GM21528 (cell line): ENCODE results near the gene GOLGA6L22.
"Not testable (repeated sequence)": the region's sequence is repeated elsewhere in the genome, so short reads cannot be mapped to it uniquely, and the experiment has no call there.

ENCODE experiments used
- ATAC-seq: cut with Tn5 transposase; IDR thresholded peaks from one replicate; pipeline ENCODE4 v1.9.1; 2021; ENCODE audit warnings: mild to moderate bottlenecking, moderate library complexity; ENCODE audit not compliant: unreplicated experiment, low FRiP score

Gene GOLGA6L22, protein sequence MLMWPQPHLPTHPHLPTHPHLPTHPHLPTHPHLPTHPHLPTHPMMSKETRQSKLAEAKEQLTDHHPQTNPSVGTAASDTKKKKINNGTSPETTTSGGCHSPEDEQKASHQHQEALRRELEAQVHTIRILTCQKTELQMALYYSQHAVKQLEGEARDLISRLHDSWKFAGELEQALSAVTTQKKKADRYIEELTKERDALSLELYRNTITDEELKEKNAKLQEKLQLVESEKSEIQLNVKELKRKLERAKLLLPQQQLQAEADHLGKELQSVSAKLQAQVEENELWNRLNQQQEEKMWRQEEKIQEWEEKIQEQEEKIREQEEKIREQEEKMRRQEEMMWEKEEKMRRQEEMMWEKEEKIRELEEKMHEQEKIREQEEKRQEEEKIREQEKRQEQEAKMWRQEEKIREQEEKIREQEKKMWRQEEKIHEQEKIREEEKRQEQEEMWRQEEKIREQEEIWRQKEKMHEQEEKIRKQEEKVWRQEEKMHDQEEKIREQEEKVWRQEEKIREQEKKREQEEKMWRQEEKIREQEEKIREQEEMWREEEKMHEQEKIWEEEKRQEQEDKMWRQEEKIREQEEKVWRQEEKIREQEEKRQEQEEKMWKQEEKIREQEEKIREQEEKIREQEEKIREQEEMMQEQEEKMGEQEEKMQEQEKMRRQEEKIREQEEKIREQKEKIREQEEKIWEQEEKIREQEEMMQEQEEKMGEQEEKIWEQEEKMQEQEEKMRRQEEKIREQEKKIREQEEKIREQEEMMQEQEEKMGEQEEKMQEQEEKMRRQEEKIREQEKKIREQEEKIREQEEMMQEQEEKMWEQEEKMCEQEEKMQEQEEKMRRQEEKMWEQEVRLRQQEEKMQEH

DNA sequence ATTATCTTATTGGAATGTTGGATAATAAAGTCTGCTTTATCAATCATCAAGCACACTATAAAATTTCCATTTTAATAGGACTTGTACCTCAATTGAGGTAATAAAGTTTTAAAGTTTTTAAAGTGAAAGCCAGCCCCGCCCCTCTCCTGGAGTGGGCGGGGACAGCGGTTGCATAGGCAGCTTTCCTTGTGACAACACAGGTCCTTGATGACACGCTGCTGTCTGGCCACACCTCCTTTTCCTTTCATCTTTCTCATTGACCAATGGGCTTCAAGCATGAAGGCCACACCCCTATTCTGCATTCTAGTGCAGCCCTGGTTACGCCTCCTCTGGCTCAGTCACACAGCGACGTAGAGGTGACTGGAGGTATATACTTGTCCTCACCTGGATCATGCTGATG, at the start of gene GOLGA6L22:
TSS of gene GOLGA6L22 (plus strand) at position 301 of the 400 bp plus-strand sequence. CDS start at position 392, 91 bp downstream.
- not testable (repeated sequence) for ATAC-seq

GRCh38 chr15:22417288-22417687, 41.4 kb upstream of the GOLGA6L22 start:
- not testable (repeated sequence) for ATAC-seq

DNA sequence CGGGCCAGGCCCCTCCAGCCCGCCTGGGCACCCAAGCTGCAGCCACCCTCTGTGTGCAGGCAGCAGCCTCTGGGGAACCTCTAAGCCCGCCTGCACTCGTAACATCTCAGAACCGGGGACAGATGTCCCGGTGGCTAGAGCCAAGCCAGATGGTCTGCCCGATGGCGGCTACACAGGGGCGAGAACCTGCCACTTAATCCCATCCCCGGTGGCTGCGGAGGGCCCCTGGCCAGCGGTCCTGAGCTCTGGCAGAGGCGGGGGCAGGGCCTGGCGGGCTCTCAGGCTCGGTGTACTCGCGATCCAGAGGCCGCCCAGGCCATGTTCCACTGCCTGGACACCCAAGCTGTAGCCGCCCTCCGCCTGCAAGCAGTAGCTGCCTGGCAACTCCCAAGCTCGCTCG, 40.9 kb upstream of the GOLGA6L22 start:
- ATAC-seq = not testable (repeated sequence)

DNA sequence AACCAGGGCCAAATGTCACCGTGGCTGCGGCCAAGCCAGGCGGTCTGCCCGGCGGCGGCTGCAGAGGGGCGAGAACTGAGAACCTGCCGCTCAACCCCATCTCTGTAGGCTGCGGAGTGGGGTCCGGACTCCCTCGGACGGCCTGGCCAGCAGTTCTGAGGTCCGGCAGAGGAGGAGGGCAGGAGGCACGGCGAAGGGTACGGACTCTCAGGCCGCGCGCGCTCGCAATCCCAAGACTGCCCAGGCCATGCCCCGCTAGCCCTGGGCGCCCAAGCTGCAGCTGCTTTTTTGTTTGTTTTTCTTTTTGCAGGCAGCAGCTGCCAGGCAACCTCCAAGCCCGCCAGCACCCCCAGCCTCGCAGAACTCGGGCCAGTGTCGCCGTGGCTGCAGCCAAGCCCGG, 40.5 kb upstream of the GOLGA6L22 start:
- not testable (repeated sequence) for ATAC-seq

GRCh38 chr15:22418666-22419065, 40.0 kb upstream of the GOLGA6L22 start:
- not testable (repeated sequence) for ATAC-seq

DNA sequence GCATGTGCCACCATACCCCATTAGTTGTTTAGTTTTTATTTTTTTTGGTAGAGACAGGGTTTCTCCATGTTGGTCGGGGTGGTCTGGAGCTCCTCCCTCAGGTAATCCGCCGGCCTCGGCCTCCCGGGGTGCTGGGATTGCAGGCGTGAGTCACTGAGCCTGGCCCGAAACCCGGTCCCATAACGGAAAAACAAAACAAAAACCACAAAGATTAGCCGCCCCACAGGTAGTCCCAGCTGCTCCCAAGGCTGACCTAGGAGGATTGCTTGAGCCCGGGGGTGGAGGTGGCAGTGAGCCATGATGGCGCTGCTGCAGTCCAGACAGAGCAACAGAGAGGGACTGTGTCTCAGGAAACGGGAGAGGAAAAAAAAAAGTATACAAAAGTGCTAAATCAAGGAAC, 38.4 kb upstream of the GOLGA6L22 start:
- not testable (repeated sequence) for ATAC-seq

DNA sequence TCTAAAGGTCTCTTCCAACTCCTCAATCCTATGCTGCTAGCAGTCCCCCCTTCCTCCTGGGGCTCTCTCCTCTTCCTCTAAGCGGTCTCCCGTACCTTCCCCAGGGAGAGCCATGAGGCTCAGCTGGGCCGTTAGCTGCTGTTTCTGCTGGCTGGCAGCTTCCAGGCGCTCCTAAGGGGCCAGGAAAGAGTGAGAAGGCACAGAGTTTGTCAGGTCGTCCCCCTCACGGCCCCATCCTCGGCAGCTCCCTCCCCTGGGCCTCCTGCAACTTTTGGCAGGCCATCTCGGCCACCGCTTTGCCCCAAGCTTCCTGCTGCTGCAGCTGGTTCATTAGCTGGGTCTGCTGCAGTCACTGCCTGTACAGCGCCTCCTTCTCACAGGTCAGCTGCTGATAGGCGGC, 29.3 kb upstream of the GOLGA6L22 start:
- ATAC-seq = not testable (repeated sequence)

- not testable (repeated sequence) for ATAC-seq
Observed at GRCh38 chr15:22431687-22432086, 27.0 kb upstream of the GOLGA6L22 start.

GRCh38 chr15:22494490-22495113, 35.9 kb downstream of the GOLGA6L22 start:
- ATAC-seq = not testable (repeated sequence)

- ATAC-seq = not testable (repeated sequence)
Observed at GRCh38 chr15:22497200-22497599, 38.5 kb downstream of the GOLGA6L22 start.

DNA sequence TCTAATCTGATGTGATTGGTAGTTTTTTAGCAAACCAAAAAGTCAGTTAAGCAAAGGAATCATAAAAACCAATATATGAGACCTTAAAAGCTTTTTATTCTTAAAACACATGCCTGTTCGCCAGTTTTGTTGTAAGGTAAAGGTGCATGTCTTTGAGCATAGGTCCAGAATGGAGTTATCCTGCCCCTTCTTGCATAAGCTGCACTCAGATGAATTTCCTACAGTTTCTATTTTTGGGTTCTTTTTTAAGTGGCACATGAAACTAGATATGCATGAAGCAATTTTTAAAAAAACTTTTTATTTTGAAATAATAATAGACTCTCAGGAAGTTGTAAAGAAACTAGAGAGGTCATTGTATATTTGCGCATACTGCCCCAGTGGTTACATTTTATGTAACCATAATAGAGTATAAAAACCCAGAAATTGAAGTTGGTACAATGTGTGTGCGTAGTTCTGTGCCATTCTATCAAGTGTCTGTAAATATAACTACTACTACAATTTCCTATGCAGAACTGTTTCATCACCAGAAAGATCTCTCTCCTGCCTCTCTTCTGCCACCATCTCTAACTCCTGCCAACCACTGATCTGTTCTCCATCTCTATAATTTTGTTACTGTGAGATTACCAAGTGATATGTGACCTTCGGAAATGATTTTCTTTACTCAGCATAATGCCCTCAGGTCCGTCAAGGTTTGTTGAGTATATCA, 39.7 kb downstream of the GOLGA6L22 start:
- ATAC-seq = not testable (repeated sequence)

DNA sequence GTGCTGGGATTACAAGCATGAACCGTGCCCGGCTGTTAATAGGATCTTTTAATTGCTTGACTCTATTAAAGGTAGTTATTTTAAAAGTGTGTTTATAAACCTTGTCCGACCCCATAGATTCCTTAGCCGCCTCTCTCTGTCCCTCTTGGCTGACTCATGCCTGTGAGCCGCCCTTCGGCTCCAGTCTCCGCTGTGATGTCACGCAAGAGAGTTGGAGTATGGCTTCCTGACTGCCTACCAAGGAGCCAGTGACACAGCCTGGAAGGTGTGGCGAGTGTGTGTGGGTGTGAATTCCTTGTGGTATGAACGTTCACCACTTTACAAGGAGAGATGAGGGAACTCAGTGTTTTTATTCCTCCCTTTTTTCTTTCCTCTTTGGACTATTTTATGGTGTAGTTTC, 43.6 kb downstream of the GOLGA6L22 start:
- not testable (repeated sequence) for ATAC-seq

DNA sequence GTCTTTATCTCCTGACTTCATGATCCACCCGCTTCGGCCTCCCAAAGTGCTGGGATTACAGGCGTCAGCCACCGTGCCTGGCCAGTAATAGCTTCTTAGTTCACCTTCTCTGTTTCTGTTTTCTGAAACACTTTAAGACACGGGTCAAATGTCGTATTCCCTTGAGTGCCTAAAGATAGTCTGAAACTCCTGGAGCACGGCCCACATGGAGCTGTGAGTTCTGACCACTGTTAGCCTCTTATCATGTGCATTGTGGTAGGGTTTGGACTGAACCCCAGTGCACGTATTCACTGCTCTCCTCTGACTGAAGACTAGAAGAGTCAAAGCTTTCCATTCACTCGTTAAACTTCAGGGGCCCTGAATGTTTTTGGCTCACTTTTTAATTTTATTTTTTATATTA, 48.3 kb downstream of the GOLGA6L22 start:
- ATAC-seq = not testable (repeated sequence)

- ATAC-seq = not testable (repeated sequence)
Observed at GRCh38 chr15:22516140-22516539, 57.4 kb downstream of the GOLGA6L22 start.
